Activated CD4-positive, CD25-positive, alpha-beta regulatory T cell treated with anti-CD3 and anti-CD28 coated beads, Interleukin-2, amount 50 U/mL, for 16 hours (primary cell): ENCODE results near the gene CACNG8.
"Not testable (repeated sequence)": the region's sequence is repeated elsewhere in the genome, so short reads cannot be mapped to it uniquely, and the experiment has no call there.

Experiments used
- DNase-seq: peaks from one replicate; pipeline ENCODE4 v3.0.0-alpha.2; 2020; ENCODE audit warnings: low read depth, low spot score

Gene CACNG8

GRCh38 chr19:54035215-54036178, 72.8 kb downstream of the CACNG8 start:
- no peak for DNase-seq

- not testable (repeated sequence) for DNase-seq
Measured at GRCh38 chr19:54036542-54036941, 73.8 kb downstream of the CACNG8 start.
